ENCODE measurements around the gene MYH6. TPM values are rescaled to one million over a fixed set of nuclear protein-coding genes. Genes with fewer than 3 reads are reported as not detected.
A peak's percentile ranks its signal among the peaks of the same experiment; 100 is the strongest.

Gene MYH6
- total and polyA plus RNA-seq, 2 donors: 0.05 to 0.25 TPM

GRCh38 chr14:23382731-23383440, 25.2 kb downstream of the MYH6 start:
- no peaks in the 10 kb centered on the region for H3K4me1 ChIP-seq (ENCODE audit: control insufficient read depth in 2 of 2, insufficient read depth in 2 of 2, low read length in 2 of 2)
- no peak for DNase-seq (ENCODE audit: low read depth in 6 of 9, low spot score in 9 of 9)
- no peak overlapping the region for H3K27ac ChIP-seq (ENCODE audit: low read depth in 1 of 2, low read length in 1 of 2)
- WGBS: 55% methylated on average over 10 of the region's 10 CpGs
- H3K36me3 ChIP-seq (ENCODE audit: control insufficient read depth in 2 of 2, insufficient read depth in 2 of 2, low read length in 1 of 2): no peaks in the 10 kb centered on the region
- peaks cover 0 to 28% of the 10 kb centered on the region in 2 donors for H3K27me3 ChIP-seq (ENCODE audit: control insufficient read depth in 2 of 2, insufficient read depth in 1 of 2, low read length in 1 of 2)
- no peak overlapping the region for H3K4me3 ChIP-seq (ENCODE audit: low read length in 2 of 2)
- H3K9me3 ChIP-seq (ENCODE audit: control insufficient read depth in 2 of 2, insufficient read depth in 1 of 2, low read length in 1 of 2): no peaks in the 10 kb centered on the region

DNA sequence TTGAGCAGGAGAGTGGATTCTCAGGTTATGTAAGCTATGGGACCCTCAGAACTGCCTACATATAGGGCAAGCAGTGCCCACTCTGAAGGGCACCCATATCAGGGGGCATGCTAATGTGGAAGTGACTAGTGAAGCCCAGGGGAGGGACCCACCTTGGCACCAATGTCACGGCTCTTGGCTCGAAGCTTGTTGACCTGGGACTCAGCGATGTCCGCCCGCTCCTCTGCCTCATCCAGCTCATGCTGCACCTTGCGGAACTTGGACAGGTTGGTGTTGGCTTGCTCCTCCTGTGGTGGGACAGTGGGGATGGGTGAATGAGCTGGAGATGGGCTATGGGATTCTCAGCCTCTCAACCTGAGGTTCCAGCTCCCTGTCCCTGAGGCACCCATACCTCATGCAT, 25.8 kb downstream of the MYH6 start:
- WGBS: 97% methylated on average over 6 of the region's 6 CpGs
- no peaks in the 10 kb centered on the region for H3K9me3 ChIP-seq (ENCODE audit: control insufficient read depth in 2 of 2, insufficient read depth in 1 of 2, low read length in 1 of 2)
- H3K36me3 ChIP-seq (ENCODE audit: control insufficient read depth in 2 of 2, insufficient read depth in 2 of 2, low read length in 1 of 2): no peaks in the 10 kb centered on the region
- no peak overlapping the region for H3K27ac ChIP-seq (ENCODE audit: low read depth in 1 of 2, low read length in 1 of 2)
- DNase-seq (ENCODE audit: low read depth in 6 of 9, low spot score in 9 of 9): no peak
- no peak overlapping the region for H3K4me3 ChIP-seq (ENCODE audit: low read length in 2 of 2)
- H3K4me1 ChIP-seq (ENCODE audit: control insufficient read depth in 2 of 2, insufficient read depth in 2 of 2, low read length in 2 of 2): no peaks in the 10 kb centered on the region
- H3K27me3 ChIP-seq (ENCODE audit: control insufficient read depth in 2 of 2, insufficient read depth in 1 of 2, low read length in 1 of 2): peaks cover 0 to 27% of the 10 kb centered on the region in 2 donors

- Histone ChIP-seq H3K9me3 (ENCODE audit: control insufficient read depth in 2 of 2, insufficient read depth in 1 of 2, low read length in 1 of 2) (no peaks in the 10 kb centered on the region), H3K4me1 (ENCODE audit: control insufficient read depth in 2 of 2, insufficient read depth in 2 of 2, low read length in 2 of 2) (no peaks in the 10 kb centered on the region), H3K4me3 (ENCODE audit: low read length in 2 of 2) (no peak overlapping the region), H3K36me3 (ENCODE audit: control insufficient read depth in 2 of 2, insufficient read depth in 2 of 2, low read length in 1 of 2) (no peaks in the 10 kb centered on the region), H3K27me3 (ENCODE audit: control insufficient read depth in 2 of 2, insufficient read depth in 1 of 2, low read length in 1 of 2) (peaks cover 0 to 30% of the 10 kb centered on the region in 2 donors), H3K27ac (ENCODE audit: low read depth in 1 of 2, low read length in 1 of 2) (no peak overlapping the region)
- 51% methylated on average over 3 of the region's 3 CpGs for WGBS
- no peak for DNase-seq (ENCODE audit: low read depth in 6 of 9, low spot score in 9 of 9)
Observed at GRCh38 chr14:23381871-23382270, 26.2 kb downstream of the MYH6 start.

DNA sequence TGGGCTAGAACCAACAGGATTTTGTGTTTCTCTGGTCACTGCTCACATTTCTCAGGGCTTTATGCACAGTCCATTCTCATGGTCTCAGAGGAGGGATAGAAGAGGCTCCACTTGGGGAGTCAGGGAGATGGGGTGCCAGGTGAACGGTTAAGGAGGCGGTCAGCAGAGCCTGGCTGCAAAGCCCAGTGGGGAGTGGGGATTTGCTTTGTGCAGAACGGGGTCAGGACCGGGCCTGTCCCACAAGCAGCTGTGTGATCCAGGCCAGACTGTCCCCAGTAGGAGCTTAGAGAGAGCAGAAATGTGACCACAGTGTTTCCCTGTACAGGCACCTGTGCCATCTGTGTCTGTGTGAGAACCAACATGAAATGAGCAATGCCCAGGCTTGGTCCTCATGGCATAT, 27.1 kb downstream of the MYH6 start:
- Histone ChIP-seq H3K27me3 (ENCODE audit: control insufficient read depth in 2 of 2, insufficient read depth in 1 of 2, low read length in 1 of 2) (peaks cover 0 to 33% of the 10 kb centered on the region in 2 donors), H3K36me3 (ENCODE audit: control insufficient read depth in 2 of 2, insufficient read depth in 2 of 2, low read length in 1 of 2) (no peaks in the 10 kb centered on the region), H3K9me3 (ENCODE audit: control insufficient read depth in 2 of 2, insufficient read depth in 1 of 2, low read length in 1 of 2) (no peaks in the 10 kb centered on the region), H3K27ac (ENCODE audit: low read depth in 1 of 2, low read length in 1 of 2) (no peak overlapping the region), H3K4me3 (ENCODE audit: low read length in 2 of 2) (no peak overlapping the region), H3K4me1 (ENCODE audit: control insufficient read depth in 2 of 2, insufficient read depth in 2 of 2, low read length in 2 of 2) (no peaks in the 10 kb centered on the region)
- no peak for DNase-seq (ENCODE audit: low read depth in 6 of 9, low spot score in 9 of 9)
- 95% methylated on average over 4 of the region's 4 CpGs for WGBS

- Histone ChIP-seq H3K9me3 (ENCODE audit: control insufficient read depth in 2 of 2, insufficient read depth in 1 of 2, low read length in 1 of 2) (no peaks in the 10 kb centered on the region), H3K27ac (ENCODE audit: low read depth in 1 of 2, low read length in 1 of 2) (no peak overlapping the region), H3K4me3 (ENCODE audit: low read length in 2 of 2) (no peak overlapping the region), H3K4me1 (ENCODE audit: control insufficient read depth in 2 of 2, insufficient read depth in 2 of 2, low read length in 2 of 2) (no peaks in the 10 kb centered on the region), H3K36me3 (ENCODE audit: control insufficient read depth in 2 of 2, insufficient read depth in 2 of 2, low read length in 1 of 2) (no peaks in the 10 kb centered on the region), H3K27me3 (ENCODE audit: control insufficient read depth in 2 of 2, insufficient read depth in 1 of 2, low read length in 1 of 2) (peaks cover 0 to 32% of the 10 kb centered on the region in 2 donors)
- WGBS: 88% methylated on average over 16 of the region's 16 CpGs
- no peak for DNase-seq (ENCODE audit: low read depth in 6 of 9, low spot score in 9 of 9)
Observed at GRCh38 chr14:23380197-23380914, 27.7 kb downstream of the MYH6 start.

- Histone ChIP-seq H3K27me3 (ENCODE audit: control insufficient read depth in 2 of 2, insufficient read depth in 1 of 2, low read length in 1 of 2) (peaks cover 0 to 32% of the 10 kb centered on the region in 2 donors), H3K36me3 (ENCODE audit: control insufficient read depth in 2 of 2, insufficient read depth in 2 of 2, low read length in 1 of 2) (no peaks in the 10 kb centered on the region), H3K4me3 (ENCODE audit: low read length in 2 of 2) (no peak overlapping the region), H3K9me3 (ENCODE audit: control insufficient read depth in 2 of 2, insufficient read depth in 1 of 2, low read length in 1 of 2) (no peaks in the 10 kb centered on the region), H3K4me1 (ENCODE audit: control insufficient read depth in 2 of 2, insufficient read depth in 2 of 2, low read length in 2 of 2) (no peaks in the 10 kb centered on the region), H3K27ac (ENCODE audit: low read depth in 1 of 2, low read length in 1 of 2) (no peak overlapping the region)
- peak in 8 of 9 donors; percentile 34 to 77 (median 58) for DNase-seq (ENCODE audit: low read depth in 6 of 9, low spot score in 9 of 9)
- 42% methylated on average over 12 of the region's 12 CpGs for WGBS
Observed at GRCh38 chr14:23379366-23380196, 28.5 kb downstream of the MYH6 start.

GRCh38 chr14:23378612-23379220, 29.4 kb downstream of the MYH6 start:
- no peak for DNase-seq (ENCODE audit: low read depth in 6 of 9, low spot score in 9 of 9)

DNA sequence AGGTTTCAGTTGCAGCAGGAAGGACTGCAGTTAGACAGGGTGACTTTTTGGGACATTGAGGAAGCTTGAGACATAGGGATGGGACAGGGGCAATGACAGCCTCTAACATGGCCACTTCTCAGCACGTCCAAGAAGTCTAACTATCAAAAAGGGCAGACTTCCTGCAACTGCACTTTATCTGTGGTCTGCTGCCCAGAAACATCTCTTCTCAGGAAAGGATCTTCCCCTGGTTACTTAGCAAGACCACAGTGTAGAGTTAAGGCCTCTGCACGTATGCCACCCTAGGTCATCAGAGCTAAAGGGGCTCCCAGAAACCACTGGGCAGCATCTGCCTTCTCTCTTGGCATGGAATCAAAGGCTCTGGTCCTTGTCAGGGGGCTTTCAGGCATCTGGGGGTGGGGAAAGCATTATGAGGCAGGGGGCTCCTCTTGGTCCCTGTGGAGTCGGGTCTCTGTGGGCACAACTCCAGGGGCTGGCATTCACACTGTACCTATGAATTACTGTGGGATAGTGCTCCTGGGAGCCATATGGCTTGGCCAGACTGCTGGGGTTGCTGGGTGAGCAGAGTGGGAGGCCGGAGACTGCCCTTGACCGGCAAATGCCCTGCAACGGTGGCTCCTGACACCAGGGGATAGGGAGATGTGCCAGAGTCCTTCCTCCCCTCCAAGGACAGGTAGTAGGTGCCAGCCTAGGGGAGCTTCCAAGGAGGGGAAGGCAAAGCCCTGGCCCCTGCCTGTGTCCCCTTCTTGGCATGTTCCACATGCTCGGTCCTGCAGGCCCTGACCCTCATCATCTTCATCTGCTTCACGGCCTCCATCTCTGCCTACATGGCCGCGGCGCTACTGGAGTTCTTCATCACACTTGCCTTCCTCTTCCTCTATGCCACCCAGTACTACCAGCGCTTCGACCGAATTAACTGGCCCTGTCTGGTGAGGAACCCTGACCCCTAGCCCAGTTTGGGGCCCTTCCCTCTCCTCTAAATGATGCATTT, 30.2 kb downstream of the MYH6 start:
- H3K4me1 ChIP-seq (ENCODE audit: control insufficient read depth in 2 of 2, insufficient read depth in 2 of 2, low read length in 2 of 2): no peaks in the 10 kb centered on the region
- no peak overlapping the region for H3K27ac ChIP-seq (ENCODE audit: low read depth in 1 of 2, low read length in 1 of 2)
- H3K9me3 ChIP-seq (ENCODE audit: control insufficient read depth in 2 of 2, insufficient read depth in 1 of 2, low read length in 1 of 2): no peaks in the 10 kb centered on the region
- no peaks in the 10 kb centered on the region for H3K36me3 ChIP-seq (ENCODE audit: control insufficient read depth in 2 of 2, insufficient read depth in 2 of 2, low read length in 1 of 2)
- H3K4me3 ChIP-seq (ENCODE audit: low read length in 2 of 2): no peak overlapping the region
- peaks cover 0 to 35% of the 10 kb centered on the region in 2 donors for H3K27me3 ChIP-seq (ENCODE audit: control insufficient read depth in 2 of 2, insufficient read depth in 1 of 2, low read length in 1 of 2)
- WGBS: 92% methylated on average over 14 of the region's 14 CpGs
- DNase-seq (ENCODE audit: low read depth in 6 of 9, low spot score in 9 of 9): no peak

More at GRCh38 chr14:23378612-23379220, 29.4 kb downstream of the MYH6 start:
- Histone ChIP-seq H3K9me3 (ENCODE audit: control insufficient read depth in 2 of 2, insufficient read depth in 1 of 2, low read length in 1 of 2) (no peaks in the 10 kb centered on the region), H3K36me3 (ENCODE audit: control insufficient read depth in 2 of 2, insufficient read depth in 2 of 2, low read length in 1 of 2) (no peaks in the 10 kb centered on the region), H3K4me3 (ENCODE audit: low read length in 2 of 2) (no peak overlapping the region), H3K27me3 (ENCODE audit: control insufficient read depth in 2 of 2, insufficient read depth in 1 of 2, low read length in 1 of 2) (peaks cover 0 to 32% of the 10 kb centered on the region in 2 donors), H3K27ac (ENCODE audit: low read depth in 1 of 2, low read length in 1 of 2) (no peak overlapping the region), H3K4me1 (ENCODE audit: control insufficient read depth in 2 of 2, insufficient read depth in 2 of 2, low read length in 2 of 2) (no peaks in the 10 kb centered on the region)
- WGBS: 93% methylated on average over 11 of the region's 11 CpGs
